ENCODE results near the gene SLC16A13. TPM values are rescaled to one million over a fixed set of nuclear protein-coding genes. Genes with fewer than 3 reads are reported as not detected.
"Not testable (repeated sequence)": the region's sequence is repeated elsewhere in the genome, so short reads cannot be mapped to it uniquely, and the experiment has no call there.

Gene SLC16A13
- total and polyA plus RNA-seq, 2 donors = 0.42 to 2.5 TPM

- Histone ChIP-seq H3K4me1 (ENCODE audit: control insufficient read depth in 2 of 2, insufficient read depth in 2 of 2, low read length in 2 of 2) (peaks cover 11 to 32% of the 10 kb centered on the region in 2 donors), H3K36me3 (ENCODE audit: control insufficient read depth in 2 of 2, insufficient read depth in 2 of 2, low read length in 1 of 2) (no peaks in the 10 kb centered on the region), H3K9me3 (ENCODE audit: control insufficient read depth in 2 of 2, insufficient read depth in 1 of 2, low read length in 1 of 2) (peaks cover 0 to 13% of the 10 kb centered on the region in 2 donors), H3K27ac (ENCODE audit: low read depth in 1 of 2, low read length in 1 of 2) (peak overlapping the region; percentile 41 to 62), H3K4me3 (ENCODE audit: low read length in 2 of 2) (peak overlapping the region; percentile 6 to 10), H3K27me3 (ENCODE audit: control insufficient read depth in 2 of 2, insufficient read depth in 1 of 2, low read length in 1 of 2) (peaks cover 38 to 77% of the 10 kb centered on the region in 2 donors)
- WGBS = 13% methylated on average over 15 of the region's 15 CpGs
- DNase-seq (ENCODE audit: low read depth in 6 of 9, low spot score in 9 of 9) = peak in 1 of 9 donors; percentile 42
These were observed 10.4 kb downstream of the SLC16A13 start for GRCh38 chr17:7046127-7046724.

- H3K4me1 ChIP-seq (ENCODE audit: control insufficient read depth in 2 of 2, insufficient read depth in 2 of 2, low read length in 2 of 2) = peaks cover 11 to 32% of the 10 kb centered on the region in 2 donors
- H3K36me3 ChIP-seq (ENCODE audit: control insufficient read depth in 2 of 2, insufficient read depth in 2 of 2, low read length in 1 of 2) = not testable (repeated sequence)
- peaks cover 34 to 70% of the 10 kb centered on the region in 2 donors for H3K27me3 ChIP-seq (ENCODE audit: control insufficient read depth in 2 of 2, insufficient read depth in 1 of 2, low read length in 1 of 2)
- peak overlapping the region; percentile 19 to 41 for H3K27ac ChIP-seq (ENCODE audit: low read depth in 1 of 2, low read length in 1 of 2)
- peak in 4 of 9 donors; percentile 47 to 74 (median 53) for DNase-seq (ENCODE audit: low read depth in 6 of 9, low spot score in 9 of 9)
- H3K4me3 ChIP-seq (ENCODE audit: low read length in 2 of 2) = peak overlapping the region in 1 of 2 donors; percentile 6
- peaks cover 0 to 13% of the 10 kb centered on the region in 2 donors for H3K9me3 ChIP-seq (ENCODE audit: control insufficient read depth in 2 of 2, insufficient read depth in 1 of 2, low read length in 1 of 2)
- WGBS = 12% methylated on average over 26 of the region's 26 CpGs
These were observed 11.0 kb downstream of the SLC16A13 start for GRCh38 chr17:7046725-7047397.

- Histone ChIP-seq H3K36me3 (ENCODE audit: control insufficient read depth in 2 of 2, insufficient read depth in 2 of 2, low read length in 1 of 2) (no peaks in the 10 kb centered on the region), H3K27ac (ENCODE audit: low read depth in 1 of 2, low read length in 1 of 2) (no peak overlapping the region), H3K4me3 (ENCODE audit: low read length in 2 of 2) (no peak overlapping the region), H3K4me1 (ENCODE audit: control insufficient read depth in 2 of 2, insufficient read depth in 2 of 2, low read length in 2 of 2) (peaks cover 11 to 28% of the 10 kb centered on the region in 2 donors), H3K27me3 (ENCODE audit: control insufficient read depth in 2 of 2, insufficient read depth in 1 of 2, low read length in 1 of 2) (peaks cover 27 to 63% of the 10 kb centered on the region in 2 donors), H3K9me3 (ENCODE audit: control insufficient read depth in 2 of 2, insufficient read depth in 1 of 2, low read length in 1 of 2) (peaks cover 0 to 12% of the 10 kb centered on the region in 2 donors)
- 92% methylated on average over 6 of the region's 6 CpGs for WGBS
- DNase-seq (ENCODE audit: low read depth in 6 of 9, low spot score in 9 of 9) = no peak
These were observed 11.8 kb downstream of the SLC16A13 start for GRCh38 chr17:7047566-7047965.

GRCh38 chr17:7048968-7049367, 13.2 kb downstream of the SLC16A13 start:
- H3K27me3 ChIP-seq (ENCODE audit: control insufficient read depth in 2 of 2, insufficient read depth in 1 of 2, low read length in 1 of 2) = peaks cover 14 to 49% of the 10 kb centered on the region in 2 donors
- no peak for DNase-seq (ENCODE audit: low read depth in 6 of 9, low spot score in 9 of 9)
- no peaks in the 10 kb centered on the region for H3K36me3 ChIP-seq (ENCODE audit: control insufficient read depth in 2 of 2, insufficient read depth in 2 of 2, low read length in 1 of 2)
- no peak overlapping the region for H3K27ac ChIP-seq (ENCODE audit: low read depth in 1 of 2, low read length in 1 of 2)
- peaks cover 0 to 3% of the 10 kb centered on the region in 2 donors for H3K9me3 ChIP-seq (ENCODE audit: control insufficient read depth in 2 of 2, insufficient read depth in 1 of 2, low read length in 1 of 2)
- WGBS = 97% methylated on average over 6 of the region's 6 CpGs
- H3K4me3 ChIP-seq (ENCODE audit: low read length in 2 of 2) = no peak overlapping the region
- peaks cover 7 to 14% of the 10 kb centered on the region in 2 donors for H3K4me1 ChIP-seq (ENCODE audit: control insufficient read depth in 2 of 2, insufficient read depth in 2 of 2, low read length in 2 of 2)

- H3K27ac ChIP-seq (ENCODE audit: low read depth in 1 of 2, low read length in 1 of 2); H3K4me3 ChIP-seq (ENCODE audit: low read length in 2 of 2); H3K36me3 ChIP-seq (ENCODE audit: control insufficient read depth in 2 of 2, insufficient read depth in 2 of 2, low read length in 1 of 2); H3K9me3 ChIP-seq (ENCODE audit: control insufficient read depth in 2 of 2, insufficient read depth in 1 of 2, low read length in 1 of 2); DNase-seq (ENCODE audit: low read depth in 6 of 9, low spot score in 9 of 9): not testable (repeated sequence)
- peaks cover 7 to 11% of the 10 kb centered on the region in 2 donors for H3K4me1 ChIP-seq (ENCODE audit: control insufficient read depth in 2 of 2, insufficient read depth in 2 of 2, low read length in 2 of 2)
- H3K27me3 ChIP-seq (ENCODE audit: control insufficient read depth in 2 of 2, insufficient read depth in 1 of 2, low read length in 1 of 2) = peaks cover 2 to 33% of the 10 kb centered on the region in 2 donors
- WGBS = 93% methylated on average over 9 of the region's 9 CpGs
These were observed 14.8 kb downstream of the SLC16A13 start for GRCh38 chr17:7050583-7050982.

GRCh38 chr17:7056386-7056785, 20.6 kb downstream of the SLC16A13 start:
- Histone ChIP-seq H3K27ac (ENCODE audit: low read depth in 1 of 2, low read length in 1 of 2) (no peak overlapping the region), H3K27me3 (ENCODE audit: control insufficient read depth in 2 of 2, insufficient read depth in 1 of 2, low read length in 1 of 2) (peaks cover 0 to 2% of the 10 kb centered on the region in 2 donors), H3K4me1 (ENCODE audit: control insufficient read depth in 2 of 2, insufficient read depth in 2 of 2, low read length in 2 of 2) (no peaks in the 10 kb centered on the region), H3K9me3 (ENCODE audit: control insufficient read depth in 2 of 2, insufficient read depth in 1 of 2, low read length in 1 of 2) (no peaks in the 10 kb centered on the region), H3K36me3 (ENCODE audit: control insufficient read depth in 2 of 2, insufficient read depth in 2 of 2, low read length in 1 of 2) (no peaks in the 10 kb centered on the region), H3K4me3 (ENCODE audit: low read length in 2 of 2) (no peak overlapping the region)
- no peak for DNase-seq (ENCODE audit: low read depth in 6 of 9, low spot score in 9 of 9)
- 92% methylated on average over 4 of the region's 4 CpGs for WGBS

GRCh38 chr17:7058831-7059447, 23.1 kb downstream of the SLC16A13 start:
- no peak overlapping the region for H3K27ac ChIP-seq (ENCODE audit: low read depth in 1 of 2, low read length in 1 of 2)
- H3K27me3 ChIP-seq (ENCODE audit: control insufficient read depth in 2 of 2, insufficient read depth in 1 of 2, low read length in 1 of 2) = peaks cover 0 to under 1% of the 10 kb centered on the region in 2 donors
- H3K4me1 ChIP-seq (ENCODE audit: control insufficient read depth in 2 of 2, insufficient read depth in 2 of 2, low read length in 2 of 2) = no peaks in the 10 kb centered on the region
- H3K4me3 ChIP-seq (ENCODE audit: low read length in 2 of 2) = no peak overlapping the region
- H3K36me3 ChIP-seq (ENCODE audit: control insufficient read depth in 2 of 2, insufficient read depth in 2 of 2, low read length in 1 of 2) = no peaks in the 10 kb centered on the region
- WGBS = 88% methylated on average over 7 of the region's 7 CpGs
- no peaks in the 10 kb centered on the region for H3K9me3 ChIP-seq (ENCODE audit: control insufficient read depth in 2 of 2, insufficient read depth in 1 of 2, low read length in 1 of 2)
- no peak for DNase-seq (ENCODE audit: low read depth in 6 of 9, low spot score in 9 of 9)

- H3K4me3 ChIP-seq (ENCODE audit: low read length in 2 of 2) = no peak overlapping the region
- H3K9me3 ChIP-seq (ENCODE audit: control insufficient read depth in 2 of 2, insufficient read depth in 1 of 2, low read length in 1 of 2) = no peaks in the 10 kb centered on the region
- DNase-seq (ENCODE audit: low read depth in 6 of 9, low spot score in 9 of 9) = no peak
- peaks cover 2% of the 10 kb centered on the region in 2 donors for H3K27me3 ChIP-seq (ENCODE audit: control insufficient read depth in 2 of 2, insufficient read depth in 1 of 2, low read length in 1 of 2)
- no peaks in the 10 kb centered on the region for H3K36me3 ChIP-seq (ENCODE audit: control insufficient read depth in 2 of 2, insufficient read depth in 2 of 2, low read length in 1 of 2)
- H3K4me1 ChIP-seq (ENCODE audit: control insufficient read depth in 2 of 2, insufficient read depth in 2 of 2, low read length in 2 of 2) = no peaks in the 10 kb centered on the region
- H3K27ac ChIP-seq (ENCODE audit: low read depth in 1 of 2, low read length in 1 of 2) = no peak overlapping the region
- WGBS = 62% methylated on average over 6 of the region's 6 CpGs
These were observed 24.5 kb downstream of the SLC16A13 start for GRCh38 chr17:7060165-7060891.
